Astrocyte of the cerebellum (primary cell): ENCODE results near the gene LGALS1.

Experiments used
- DNase-seq: peaks from one replicate; pipeline ENCODE4 v3.0.0-alpha.2; 2011; ENCODE audit warnings: low read depth
- H3K4me3 ChIP-seq: 2 replicates; pipeline ENCODE4 v1.5.1; 2011; ENCODE audit warnings: mild to moderate bottlenecking, low read depth, low read length, moderate library complexity
- CTCF ChIP-seq: IDR thresholded peaks from 2 replicates; pipeline ENCODE4 v1.5.1; 2012; ENCODE audit warnings: low read length, low read depth, moderate library complexity, mild to moderate bottlenecking; ENCODE audit errors: missing control alignments
- in situ Hi-C: cut with HindIII; loops from 2 replicates; pipeline ENCODE4 v1.10.0; 2017; ENCODE audit warnings: low sequenced_read_pairs

LGALS1 gene

GRCh38 chr22:37701141-37701786 lies 25.8 kb downstream of the LGALS1 start:
- TF ChIP-seq CTCF, result no peak
- no peak for DNase-seq
- in situ Hi-C loops, result no loop called here
- H3K4me3 ChIP-seq, result no peak overlapping the region

- in situ Hi-C loops, result no loop called here
- no peak overlapping the region for H3K4me3 ChIP-seq
- DNase-seq, result no peak
- no peak for TF ChIP-seq CTCF
These were observed 28.5 kb downstream of the LGALS1 start for GRCh38 chr22:37703906-37704305.

GRCh38 chr22:37704645-37705044 lies 29.2 kb downstream of the LGALS1 start:
- TF ChIP-seq CTCF, result no peak
- in situ Hi-C loops, result no loop called here

GRCh38 chr22:37705205-37705604 lies 29.8 kb downstream of the LGALS1 start:
- TF ChIP-seq CTCF, result no peak
- in situ Hi-C loops, result no loop called here
- no peak overlapping the region for H3K4me3 ChIP-seq
- DNase-seq, result no peak

More at GRCh38 chr22:37704645-37705044, 29.2 kb downstream of the LGALS1 start:
- H3K4me3 ChIP-seq, result no peak overlapping the region
- no peak for DNase-seq

GRCh38 chr22:37708580-37709444 lies 33.4 kb downstream of the LGALS1 start:
- TF ChIP-seq CTCF, result no peak
- in situ Hi-C loops, result no loop called here
- no peak overlapping the region for H3K4me3 ChIP-seq
- no peak for DNase-seq

GRCh38 chr22:37709445-37709765 lies 34.0 kb downstream of the LGALS1 start:
- DNase-seq, result no peak
- no peak overlapping the region for H3K4me3 ChIP-seq
- in situ Hi-C loops, result no loop called here
- no peak for TF ChIP-seq CTCF
